H1 (cell line): ENCODE data around the gene STIM1. TPM values are rescaled to one million over a fixed set of nuclear protein-coding genes. Genes with fewer than 3 reads are reported as not detected.

Experiments used
- CTCF ChIA-PET: fragments of 300-600 bp; sonication (Branson Sonifier 250); formaldehyde crosslinking; loops from one replicate; lab custom pipeline; 2021; ENCODE audit not compliant: partially characterized antibody; lab: Charles Lee
- POLR2A ChIA-PET: fragments of 300-600 bp; sonication (Branson Sonifier 250); formaldehyde crosslinking; loops from one replicate; lab custom pipeline; 2021; ENCODE audit warnings: inconsistent platforms; ENCODE audit not compliant: partially characterized antibody; lab: Charles Lee
- DNase-seq, 2 experiments: peaks; one replicate each; pipeline versions ENCODE4 v3.0.0 to v3.0.0-alpha.2; 2010 to 2022; ENCODE audit warnings: low spot score in 2 of 2, low read depth in 1 of 2, mixed read lengths in 1 of 2
- FAIRE-seq: peaks from 2 replicates; lab custom pipeline; 2011; peaks lifted over from hg19 to GRCh38; lab: Jason Lieb, UNC
- H2AFZ ChIP-seq: 2 replicates; pipeline ENCODE4 v1.8.1; 2012; ENCODE audit warnings: low read length, inconsistent platforms
- H2AK5ac ChIP-seq: 2 replicates; pipeline ENCODE4 v1.6.1; 2013; ENCODE audit warnings: low read depth, low read length
- H2BK120ac ChIP-seq: replicated peaks from 2 replicates; pipeline ENCODE3; 2013; ENCODE audit warnings: low read depth, low read length, inconsistent platforms
- H2BK12ac ChIP-seq: 2 replicates; pipeline ENCODE4 v1.6.1; 2013; ENCODE audit warnings: low read depth, low read length
- H2BK15ac ChIP-seq: 2 replicates; pipeline ENCODE4 v1.6.1; 2013; ENCODE audit warnings: low read length
- H2BK20ac ChIP-seq: 2 replicates; pipeline ENCODE4 v1.6.1; 2013; ENCODE audit warnings: low read length
- H2BK5ac ChIP-seq: 2 replicates; pipeline ENCODE4 v1.6.1; 2013; ENCODE audit warnings: low read depth, low read length
- H3K14ac ChIP-seq: 2 replicates; pipeline ENCODE4 v1.6.1; 2013; ENCODE audit warnings: inconsistent platforms; ENCODE audit not compliant: insufficient read length
- H3K18ac ChIP-seq: 2 replicates; pipeline ENCODE4 v1.6.1; 2013; ENCODE audit warnings: low read length; ENCODE audit errors: extremely low read depth
- H3K23ac ChIP-seq: 2 replicates; pipeline ENCODE4 v1.6.1; 2013; ENCODE audit warnings: inconsistent platforms; ENCODE audit not compliant: insufficient read length
- H3K23me2 ChIP-seq: 2 replicates; pipeline ENCODE4 v1.6.1; 2013; ENCODE audit warnings: low read depth, low read length
- H3K27ac ChIP-seq: 2 replicates; pipeline ENCODE4 v1.6.1; 2011; ENCODE audit warnings: low read depth, low read length, inconsistent platforms
- H3K27me3 ChIP-seq, 4 experiments: replicated peaks in 1 of 4; 1 replicate in 1 of 4; 2 replicates in 3 of 4; pipeline versions ENCODE4 v1.6.1 to v1.8.1; 2011 to 2013; ENCODE audit warnings: low read length in 3 of 4, mild to moderate bottlenecking in 3 of 4, inconsistent platforms in 2 of 4, mixed read lengths in 2 of 4, moderate library complexity in 1 of 4; ENCODE audit not compliant: control insufficient read depth in 3 of 4, insufficient read depth in 3 of 4; ENCODE audit errors: extremely low read depth in 1 of 4
- H3K36me3 ChIP-seq, 4 experiments: 2 replicates each; pipeline versions ENCODE4 v1.6.1 to v1.8.1; 2011 to 2013; ENCODE audit warnings: mild to moderate bottlenecking in 4 of 4, low read length in 3 of 4, moderate library complexity in 2 of 4, control low read depth in 1 of 4, inconsistent platforms in 1 of 4; ENCODE audit not compliant: insufficient read depth in 4 of 4, control insufficient read depth in 2 of 4
- H3K4ac ChIP-seq: replicated peaks from 2 replicates; pipeline ENCODE3; 2013; ENCODE audit warnings: low read length, low read depth, mixed read lengths, inconsistent platforms; ENCODE audit not compliant: insufficient read length
- H3K4me1 ChIP-seq, 4 experiments: replicated peaks in 1 of 4; 1 replicate in 1 of 4; 2 replicates in 3 of 4; pipeline versions ENCODE4 v1.6.1 to v1.8.1; 2011 to 2013; ENCODE audit warnings: low read length in 3 of 4, inconsistent platforms in 2 of 4, mixed read lengths in 1 of 4; ENCODE audit not compliant: insufficient read depth in 4 of 4, control insufficient read depth in 3 of 4
- H3K4me2 ChIP-seq, 2 experiments: 2 replicates each; pipeline versions ENCODE4 v1.6.1 to v1.8.1; 2011 to 2013; ENCODE audit warnings: low read depth in 2 of 2, low read length in 2 of 2, control low read depth in 1 of 2, inconsistent platforms in 1 of 2, mild to moderate bottlenecking in 1 of 2; ENCODE audit not compliant: insufficient read depth in 1 of 2
- H3K4me3 ChIP-seq, 4 experiments: fragments of 200-600, 300-600 bp in 1 of 4; sonication (generic), shearing (Covaris generic), sonication (Bioruptor Twin) in 1 of 4; 2 replicates each; pipeline versions ENCODE4 v1.5.1 to v1.8.1; 2011 to 2016; ENCODE audit warnings: low read length in 4 of 4, low read depth in 3 of 4, control low read depth in 2 of 4, inconsistent platforms in 2 of 4, mild to moderate bottlenecking in 2 of 4, mixed read lengths in 1 of 4, moderate library complexity in 1 of 4; ENCODE audit not compliant: insufficient read depth in 2 of 4; ENCODE audit errors: extremely low read depth in 1 of 4
- H3K56ac ChIP-seq: replicated peaks from 2 replicates; pipeline ENCODE3; 2013; ENCODE audit warnings: low read depth, mild to moderate bottlenecking, mixed read lengths, low read length, inconsistent platforms; ENCODE audit not compliant: insufficient read length
- H3K79me1 ChIP-seq: 2 replicates; pipeline ENCODE4 v1.6.1; 2013; ENCODE audit warnings: low read depth, low read length, control low read depth
- H3K79me2 ChIP-seq, 2 experiments: 2 replicates each; pipeline versions ENCODE4 v1.6.1 to v1.8.1; 2012 to 2013; ENCODE audit warnings: low read length in 2 of 2, mild to moderate bottlenecking in 2 of 2, inconsistent platforms in 1 of 2; ENCODE audit not compliant: insufficient read depth in 2 of 2, control insufficient read depth in 1 of 2
- H3K9ac ChIP-seq, 4 experiments: replicated peaks in 1 of 4; 1 replicate in 1 of 4; 2 replicates in 3 of 4; pipeline versions ENCODE4 v1.6.1 to v1.8.1; 2011 to 2013; ENCODE audit warnings: low read depth in 3 of 4, low read length in 3 of 4, control low read depth in 2 of 4, mild to moderate bottlenecking in 2 of 4, moderate library complexity in 2 of 4, inconsistent platforms in 1 of 4; ENCODE audit errors: extremely low read depth in 1 of 4
- H3K9me3 ChIP-seq, 2 experiments: 2 replicates each; pipeline versions ENCODE4 v1.6.1 to v1.8.1; 2012 to 2013; ENCODE audit warnings: mild to moderate bottlenecking in 2 of 2, moderate library complexity in 2 of 2, control low read depth in 1 of 2, inconsistent platforms in 1 of 2, low read depth in 1 of 2, low read length in 1 of 2, mixed read lengths in 1 of 2; ENCODE audit not compliant: insufficient read depth in 2 of 2
- H4K20me1 ChIP-seq, 2 experiments: replicated peaks in 1 of 2; 2 replicates each; pipeline versions ENCODE3 to v1.8.1; 2011 to 2013; ENCODE audit warnings: inconsistent platforms in 2 of 2, low read length in 2 of 2, mild to moderate bottlenecking in 1 of 2; ENCODE audit not compliant: insufficient read depth in 2 of 2, control insufficient read depth in 1 of 2
- H4K5ac ChIP-seq: 2 replicates; pipeline ENCODE4 v1.6.1; 2013; ENCODE audit warnings: low read length, low read depth, mixed read lengths, inconsistent platforms; ENCODE audit not compliant: insufficient read length
- H4K8ac ChIP-seq: 2 replicates; pipeline ENCODE4 v1.8.0; 2013; ENCODE audit warnings: mild to moderate bottlenecking, moderate library complexity, low read length, inconsistent platforms; ENCODE audit not compliant: insufficient read depth; ENCODE audit errors: extremely low read depth
- H4K91ac ChIP-seq: replicated peaks from 2 replicates; pipeline ENCODE3; 2013; ENCODE audit warnings: low read length, mixed read lengths, inconsistent platforms; ENCODE audit not compliant: insufficient read length
- BACH1 ChIP-seq: IDR thresholded peaks from 2 replicates; pipeline ENCODE4 v1.6.1; 2012; ENCODE audit warnings: low read length, improper control_type of control experiment
- HDAC2 ChIP-seq, 2 experiments: fragments of 300-600 bp in 1 of 2; sonication (generic) in 1 of 2; IDR thresholded peaks; 2 replicates each; pipeline ENCODE4 v1.6.1; 2011 to 2012; ENCODE audit warnings: low read depth in 2 of 2, low read length in 2 of 2, mild to moderate bottlenecking in 2 of 2, moderate library complexity in 2 of 2, borderline replicate concordance in 1 of 2, inconsistent platforms in 1 of 2
- KDM1A ChIP-seq: fragments of 200-600, 300-600 bp; sonication (generic); IDR thresholded peaks from 2 replicates; pipeline ENCODE4 v1.7.1; 2016; ENCODE audit warnings: mild to moderate bottlenecking, low read length, borderline replicate concordance
- NRF1 ChIP-seq: IDR thresholded peaks from 2 replicates; pipeline ENCODE4 v1.6.1; 2011; ENCODE audit warnings: mild to moderate bottlenecking, low read depth, low read length, improper control_type of control experiment
- RAD21 ChIP-seq, 2 experiments: IDR thresholded peaks in 1 of 2; conservative IDR thresholded peaks in 1 of 2; 2 replicates each; pipeline ENCODE4 v1.6.1; 2011; ENCODE audit warnings: low read depth in 2 of 2, low read length in 2 of 2, improper control_type of control experiment in 1 of 2, inconsistent platforms in 1 of 2, mild to moderate bottlenecking in 1 of 2, moderate library complexity in 1 of 2
- TEAD4 ChIP-seq: IDR thresholded peaks from 2 replicates; pipeline ENCODE4 v1.6.1; 2012; ENCODE audit warnings: low read depth, low read length, inconsistent platforms, mixed read lengths
- WGBS, 2 experiments: shearing (Covaris generic) in 1 of 2; methylation state at CpG; one replicate each; pipeline versions ENCODE4 v1.1.6 to v1.1.7; 2013 to 2015; ENCODE audit warnings: low lambda C conversion rate in 2 of 2, mixed read lengths in 2 of 2, inconsistent platforms in 1 of 2, low coverage in 1 of 2, missing lambda C conversion rate in 1 of 2; ENCODE audit not compliant: insufficient replicate concordance in 2 of 2, insufficient coverage in 1 of 2, insufficient read length in 1 of 2; ENCODE audit errors: extremely low coverage in 1 of 2, missing lambda C conversion rate in 1 of 2; 5-methylcytosine and 5-hydroxymethylcytosine counted together
- polyA plus RNA-seq, 7 experiments: library from polyadenylated mRNA; depleted of rRNA in 3 of 7; stranded (reverse) in 5 of 7; unstranded in 2 of 7; fragments of >200 nt in 5 of 7; fragments of 200-250 nt in 2 of 7; gene quantifications; 1 replicate in 5 of 7; 2 replicates in 1 of 7; 4 replicates in 1 of 7; pipeline versions ENCODE4 v1.2.1 to v1.2.3, GENCODE V29; 2011 to 2013; ENCODE audit warnings: missing spikeins in 2 of 7, mixed read lengths in 2 of 7
- total RNA-seq: library from RNA; stranded (reverse); fragmentation: NEBNext Ultra II Directional; extraction: Animal tissue kit (Norgen Biotek cat#: 25700); gene quantifications from 2 replicates; pipeline ENCODE4 v1.2.1, GENCODE V29; 2021
- TF ChIP-seq, protein P1 (sequence below), 3 experiments: IDR thresholded peaks; 1 replicate in 2 of 3; 2 replicates in 1 of 3; pipeline versions ENCODE4 v1.5.1 to v1.6.1; 2011; ENCODE audit warnings: low read length in 3 of 3, mild to moderate bottlenecking in 3 of 3, inconsistent platforms in 2 of 3, low read depth in 1 of 3, moderate library complexity in 1 of 3; ENCODE audit not compliant: insufficient read depth in 1 of 3; ENCODE audit errors: control extremely low read depth in 1 of 3

STIM1 gene
- total and polyA plus RNA-seq, 2 of the 8 experiments (the other 6 are each of a cell fraction or from before 2014, with no cell fraction given) = 11.1 to 12.2 TPM

DNA sequence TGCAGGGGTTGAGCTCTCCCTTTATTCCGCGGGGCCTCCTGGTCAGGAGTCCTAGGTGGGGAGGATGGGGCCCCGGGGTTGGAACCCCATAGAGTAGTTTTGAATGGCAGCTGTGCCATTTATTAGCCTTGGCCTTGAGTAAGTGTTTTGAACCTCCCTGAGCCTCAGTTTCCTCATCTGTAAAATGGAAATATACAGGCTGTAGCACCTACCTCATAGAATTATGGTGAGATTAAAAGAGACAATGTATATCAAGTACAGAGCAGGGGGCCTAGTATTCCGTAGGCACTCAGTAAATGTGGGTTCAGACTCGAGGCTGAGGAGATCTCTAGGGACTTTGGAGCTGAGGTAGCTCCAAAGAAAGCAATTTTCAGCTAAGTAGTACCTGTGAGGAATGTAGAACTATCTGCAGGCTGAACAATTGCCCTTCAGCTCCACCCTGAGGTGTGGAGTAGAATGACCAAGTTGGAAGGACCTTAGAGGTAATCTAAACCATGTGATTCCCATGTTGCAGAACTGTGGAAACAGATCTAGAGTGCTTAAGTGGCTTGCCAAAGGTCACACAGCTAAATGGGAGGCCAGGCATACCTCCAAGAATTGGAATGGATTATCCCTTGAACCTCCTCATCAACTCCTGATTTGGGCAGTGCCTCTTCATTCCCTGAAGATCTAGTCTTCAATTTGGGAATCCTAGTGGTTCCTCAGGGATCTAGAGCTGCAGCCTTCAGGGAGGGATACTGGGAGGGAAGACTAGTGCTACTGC, 46.4 kb upstream of the STIM1 start:
- no peaks in the 10 kb centered on the region for H3K27me3 ChIP-seq
- 0 out of 2 replicates have a peak overlapping the region, but pooled peaks have one; percentile 31 for H3K27ac ChIP-seq
- H2AFZ ChIP-seq = no peak overlapping the region
- H3K79me1 ChIP-seq = peaks cover 4% of the 10 kb centered on the region
- peak overlapping the region; percentile 40 for H3K56ac ChIP-seq
- H2BK5ac ChIP-seq = no peak overlapping the region; the same call in 1 of the 2 replicates
- H2BK120ac ChIP-seq = no peak overlapping the region
- H2BK20ac ChIP-seq = no peak overlapping the region
- no peak overlapping the region for H4K91ac ChIP-seq
- whole genome bisulfite sequencing, 2 experiments = 29% methylated on average over 5 of the region's 5 CpGs; no CpG with 5 or more reads in 1 of the 2 experiments
- H3K23me2 ChIP-seq = peaks cover 2% of the 10 kb centered on the region; the same call in 1 of the 2 replicates
- peak overlapping the region; percentile 43; the same call in 1 of the 2 replicates for H4K8ac ChIP-seq
- peak overlapping the region; percentile 6 for H3K14ac ChIP-seq
- DNase-seq (no peak), FAIRE-seq (peak; percentile 84)
- peak overlapping the region in 3 of 4 experiments; percentile 34 to 74 (median 72); a peak in 6 of 7 replicates for H3K9ac ChIP-seq
- H3K18ac ChIP-seq = peak overlapping the region; percentile 93
- peak overlapping the region; percentile 47 to 91 for H3K4me2 ChIP-seq
- no peak overlapping the region for H3K4ac ChIP-seq
- peak overlapping the region; percentile 75 for H4K5ac ChIP-seq
- H2BK12ac ChIP-seq = no peak overlapping the region
- H3K4me3 ChIP-seq = peak overlapping the region; percentile 66 to 84 (median 74)
- no peak overlapping the region for H2BK15ac ChIP-seq
- H3K4me1 ChIP-seq = peaks cover 0 to 8% (median 5%) of the 10 kb centered on the region in 4 experiments; a peak in 5 of 7 replicates
- no peak overlapping the region for H2AK5ac ChIP-seq
- H3K9me3 ChIP-seq = no peaks in the 10 kb centered on the region
- ChIA-PET CTCF (interaction anchor here (0.6 to 10.8 kb wide), 36 partner anchors 11 to 296 kb away, joined by 3 to 81 read pairs (median 4); partner anchors contain the start of genes NUP98 and STIM1), POLR2A (interaction anchor here (1.0 to 4.3 kb wide), 9 partner anchors 10 to 430 kb away, joined by 3 to 32 read pairs (median 4); partner anchors contain the start of genes NUP98 and ZNF195)
- peaks cover 0 to 5% of the 10 kb centered on the region in 2 experiments; a peak in 2 of 4 replicates for H3K79me2 ChIP-seq
- H4K20me1 ChIP-seq = peaks cover 0 to 2% of the 10 kb centered on the region in 2 experiments
- no peaks in the 10 kb centered on the region for H3K36me3 ChIP-seq
- no peak overlapping the region for H3K23ac ChIP-seq
- TF ChIP-seq BACH1 (peak; percentile 71), NRF1 (no peak), HDAC2 (IDR thresholded peaks at IDR 0.05; ENCODE audit: borderline replicate concordance in 1 of 2, low read depth in 2 of 2, low read length in 2 of 2) (peak in 1 of 2 experiments; percentile 80; a peak in 2 of 4 replicates), RAD21 (IDR thresholded peaks at IDR 0.05 in 1 of 2, conservative IDR thresholded peaks at IDR 0.05 in 1 of 2; ENCODE audit: low read depth in 2 of 2, low read length in 2 of 2) (peak; percentile 54 to 66), TEAD4 (0 out of 2 replicates have a peak, but pooled peaks have one; percentile 38), KDM1A (peak; percentile 89; the same call in 1 of the 2 replicates)
- TF ChIP-seq, protein P1, sequence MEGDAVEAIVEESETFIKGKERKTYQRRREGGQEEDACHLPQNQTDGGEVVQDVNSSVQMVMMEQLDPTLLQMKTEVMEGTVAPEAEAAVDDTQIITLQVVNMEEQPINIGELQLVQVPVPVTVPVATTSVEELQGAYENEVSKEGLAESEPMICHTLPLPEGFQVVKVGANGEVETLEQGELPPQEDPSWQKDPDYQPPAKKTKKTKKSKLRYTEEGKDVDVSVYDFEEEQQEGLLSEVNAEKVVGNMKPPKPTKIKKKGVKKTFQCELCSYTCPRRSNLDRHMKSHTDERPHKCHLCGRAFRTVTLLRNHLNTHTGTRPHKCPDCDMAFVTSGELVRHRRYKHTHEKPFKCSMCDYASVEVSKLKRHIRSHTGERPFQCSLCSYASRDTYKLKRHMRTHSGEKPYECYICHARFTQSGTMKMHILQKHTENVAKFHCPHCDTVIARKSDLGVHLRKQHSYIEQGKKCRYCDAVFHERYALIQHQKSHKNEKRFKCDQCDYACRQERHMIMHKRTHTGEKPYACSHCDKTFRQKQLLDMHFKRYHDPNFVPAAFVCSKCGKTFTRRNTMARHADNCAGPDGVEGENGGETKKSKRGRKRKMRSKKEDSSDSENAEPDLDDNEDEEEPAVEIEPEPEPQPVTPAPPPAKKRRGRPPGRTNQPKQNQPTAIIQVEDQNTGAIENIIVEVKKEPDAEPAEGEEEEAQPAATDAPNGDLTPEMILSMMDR (IDR thresholded peaks at IDR 0.05; ENCODE audit: control extremely low read depth in 1 of 3, insufficient read depth in 1 of 3, low read depth in 1 of 3, low read length in 3 of 3) = peak in 2 of 3 experiments; percentile 48 to 60; a peak in 3 of 4 replicates
